AG04449 (cell line): Measurements from ENCODE around the gene SPECC1.
A peak's percentile ranks its signal among the peaks of the same experiment; 100 is the strongest.

Source experiments
- CTCF ChIA-PET: fragments of 350-600 bp; formaldehyde crosslinking; extraction: SDS; loops from one replicate; lab custom pipeline; 2021; ENCODE audit warnings: antibody characterized with exemption; lab: Yijun Ruan, JAX
- POLR2A ChIA-PET: fragments of 400-600, 350-600 bp; formaldehyde crosslinking; extraction: SDS; loops from one replicate; lab custom pipeline; 2020; ENCODE audit warnings: antibody characterized with exemption, inconsistent platforms; lab: Yijun Ruan, JAX
- DNase-seq: peaks from one replicate; pipeline ENCODE4 v3.0.0-alpha.2; 2010; ENCODE audit warnings: low read depth, low spot score
- H3K4me3 ChIP-seq: 2 replicates; pipeline ENCODE4 v1.5.1; 2011; ENCODE audit warnings: low read depth, mild to moderate bottlenecking, control low read depth, low read length
- TF ChIP-seq, protein P1 (sequence below): IDR thresholded peaks from one replicate; pipeline ENCODE4 v1.5.1; 2011; ENCODE audit warnings: mild to moderate bottlenecking, moderate library complexity, low read length, control low read depth, inconsistent platforms; ENCODE audit not compliant: insufficient read depth; ENCODE audit errors: missing control alignments

Gene SPECC1

DNA sequence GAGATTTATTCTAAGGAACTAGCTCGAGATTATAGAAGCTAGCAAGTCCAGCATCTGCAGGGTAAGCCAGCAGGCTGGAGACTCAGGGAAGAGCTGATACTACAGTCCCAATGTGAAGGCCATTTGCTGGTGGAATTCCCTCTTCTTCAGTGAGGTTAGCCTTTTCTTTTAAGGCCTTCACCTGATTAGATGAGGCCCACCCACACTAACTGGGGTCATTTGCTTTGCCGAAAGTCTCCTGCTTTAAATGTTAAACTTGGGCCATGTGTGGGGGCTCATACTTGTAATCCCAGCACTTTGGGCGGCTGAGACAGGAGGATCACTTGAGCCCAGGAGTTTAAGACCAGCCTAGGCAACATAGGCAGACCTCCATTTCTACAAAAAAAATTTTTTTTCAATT, 289.9 kb downstream of the SPECC1 start:
- ChIA-PET CTCF (no interaction called here), POLR2A (no interaction called here)
- TF ChIP-seq, protein P1, sequence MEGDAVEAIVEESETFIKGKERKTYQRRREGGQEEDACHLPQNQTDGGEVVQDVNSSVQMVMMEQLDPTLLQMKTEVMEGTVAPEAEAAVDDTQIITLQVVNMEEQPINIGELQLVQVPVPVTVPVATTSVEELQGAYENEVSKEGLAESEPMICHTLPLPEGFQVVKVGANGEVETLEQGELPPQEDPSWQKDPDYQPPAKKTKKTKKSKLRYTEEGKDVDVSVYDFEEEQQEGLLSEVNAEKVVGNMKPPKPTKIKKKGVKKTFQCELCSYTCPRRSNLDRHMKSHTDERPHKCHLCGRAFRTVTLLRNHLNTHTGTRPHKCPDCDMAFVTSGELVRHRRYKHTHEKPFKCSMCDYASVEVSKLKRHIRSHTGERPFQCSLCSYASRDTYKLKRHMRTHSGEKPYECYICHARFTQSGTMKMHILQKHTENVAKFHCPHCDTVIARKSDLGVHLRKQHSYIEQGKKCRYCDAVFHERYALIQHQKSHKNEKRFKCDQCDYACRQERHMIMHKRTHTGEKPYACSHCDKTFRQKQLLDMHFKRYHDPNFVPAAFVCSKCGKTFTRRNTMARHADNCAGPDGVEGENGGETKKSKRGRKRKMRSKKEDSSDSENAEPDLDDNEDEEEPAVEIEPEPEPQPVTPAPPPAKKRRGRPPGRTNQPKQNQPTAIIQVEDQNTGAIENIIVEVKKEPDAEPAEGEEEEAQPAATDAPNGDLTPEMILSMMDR, result no peak
- no peak overlapping the region for H3K4me3 ChIP-seq
- no peak for DNase-seq

DNA sequence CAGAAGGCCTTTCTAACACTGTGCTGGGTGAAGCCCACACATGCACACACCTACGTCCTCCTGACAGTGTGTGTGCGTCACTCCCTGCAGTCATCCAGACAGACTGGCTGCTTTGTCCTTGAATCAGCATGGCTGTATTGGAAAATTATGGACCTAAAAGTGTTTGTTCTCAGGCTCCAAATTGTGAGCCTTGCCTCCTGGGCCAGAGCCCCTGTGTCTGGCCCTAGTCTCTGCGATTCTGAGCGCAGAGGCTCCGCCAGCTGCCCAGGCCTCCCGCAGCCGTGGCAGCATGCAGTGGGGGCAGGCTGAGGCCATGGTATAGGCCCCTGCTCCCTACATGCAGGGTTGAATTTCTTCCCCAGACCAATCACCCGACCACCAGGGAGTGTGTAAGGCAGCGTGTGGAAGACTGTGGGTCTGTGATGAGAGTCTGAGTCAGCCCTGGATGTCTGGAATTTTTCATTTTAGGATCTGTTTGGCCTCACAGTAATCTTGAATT, 291.3 kb downstream of the SPECC1 start:
- TF ChIP-seq, protein P1, result no peak
- peak; percentile 9 for DNase-seq
- H3K4me3 ChIP-seq, result no peak overlapping the region
- ChIA-PET POLR2A (no interaction called here), CTCF (no interaction called here)

DNA sequence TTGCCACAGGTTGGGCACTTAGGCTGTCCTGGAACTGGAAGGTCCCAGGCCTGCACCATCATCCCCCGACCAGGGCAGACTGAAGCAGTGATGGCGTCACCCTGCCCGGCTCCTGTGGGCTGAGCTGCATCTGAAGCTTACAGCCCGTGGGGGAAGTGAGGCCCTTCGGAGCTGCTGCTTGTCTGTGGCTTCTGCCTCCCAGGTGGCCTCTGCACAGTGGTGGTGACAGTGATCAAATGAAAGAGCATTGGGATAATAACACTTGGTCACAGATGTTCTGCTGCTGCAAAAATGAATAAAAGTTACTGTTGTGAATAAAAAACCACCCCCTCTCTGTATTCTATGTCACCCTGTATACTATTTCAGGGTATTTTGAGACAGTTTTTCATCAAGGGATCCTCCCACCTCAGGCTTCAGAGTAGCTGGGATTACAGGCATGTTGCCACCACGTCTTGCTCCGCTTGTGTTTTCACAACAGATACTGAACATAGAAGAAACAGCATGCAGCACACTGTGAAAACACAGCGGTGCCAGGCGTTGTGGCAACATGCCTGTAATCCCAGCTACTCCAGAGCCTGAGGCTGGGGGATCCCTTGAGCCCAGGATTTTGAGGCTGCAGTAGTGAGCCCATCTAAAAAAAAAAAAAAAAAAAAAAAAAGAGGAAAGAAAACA, 293.2 kb downstream of the SPECC1 start:
- POLR2A ChIA-PET, result no interaction called here
- no peak overlapping the region for H3K4me3 ChIP-seq
- CTCF ChIA-PET, result interaction anchor here (1.1 to 1.3 kb wide), 2 partner anchors 12 to 75 kb away, joined by 3 read pairs; no protein-coding TSS in a partner anchor
- DNase-seq, result no peak
- TF ChIP-seq, protein P1, result no peak

DNA sequence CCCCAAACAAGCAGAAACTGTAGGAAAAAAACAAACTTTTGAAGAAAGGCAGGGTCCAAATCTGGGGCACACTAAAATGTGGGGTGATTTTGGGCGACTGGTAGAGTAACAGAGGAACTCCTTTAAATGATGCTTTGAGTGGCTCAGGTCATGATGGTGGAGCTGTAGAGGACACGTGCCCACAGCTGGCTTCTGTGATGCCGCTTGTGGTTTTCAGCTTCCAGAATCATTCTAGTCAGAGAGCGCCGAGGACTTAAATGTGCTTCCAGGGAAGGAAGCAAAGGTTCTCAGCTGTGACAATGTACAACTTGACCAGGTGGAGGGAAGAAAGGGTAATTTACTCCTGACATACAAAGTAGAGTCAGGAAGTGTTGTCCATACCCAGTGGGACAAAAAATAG, 295.8 kb downstream of the SPECC1 start:
- TF ChIP-seq, protein P1, result no peak
- ChIA-PET POLR2A (no interaction called here), CTCF (no interaction called here)
- no peak overlapping the region for H3K4me3 ChIP-seq
- DNase-seq, result no peak

DNA sequence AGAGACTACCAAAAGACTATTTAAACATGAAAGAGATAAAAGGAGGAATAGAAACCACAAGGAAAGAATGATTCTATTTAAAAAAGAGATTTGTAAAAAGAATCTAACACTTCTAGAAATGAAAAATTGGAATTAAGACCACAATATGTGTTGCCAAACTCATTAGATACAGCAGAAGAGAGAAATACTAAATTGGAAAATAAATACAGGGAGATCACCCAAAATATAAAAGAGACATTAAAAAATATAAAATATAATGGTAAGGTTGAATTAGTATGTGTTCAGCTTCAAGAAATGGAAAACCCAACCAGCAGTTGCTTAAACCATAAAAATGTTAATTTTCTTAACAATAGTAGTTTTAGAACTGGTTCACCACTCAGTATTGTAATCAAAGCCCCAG, 297.8 kb downstream of the SPECC1 start:
- DNase-seq, result no peak
- TF ChIP-seq, protein P1, result no peak
- no peak overlapping the region for H3K4me3 ChIP-seq
- CTCF ChIA-PET, result no interaction called here
- POLR2A ChIA-PET, result no interaction called here

DNA sequence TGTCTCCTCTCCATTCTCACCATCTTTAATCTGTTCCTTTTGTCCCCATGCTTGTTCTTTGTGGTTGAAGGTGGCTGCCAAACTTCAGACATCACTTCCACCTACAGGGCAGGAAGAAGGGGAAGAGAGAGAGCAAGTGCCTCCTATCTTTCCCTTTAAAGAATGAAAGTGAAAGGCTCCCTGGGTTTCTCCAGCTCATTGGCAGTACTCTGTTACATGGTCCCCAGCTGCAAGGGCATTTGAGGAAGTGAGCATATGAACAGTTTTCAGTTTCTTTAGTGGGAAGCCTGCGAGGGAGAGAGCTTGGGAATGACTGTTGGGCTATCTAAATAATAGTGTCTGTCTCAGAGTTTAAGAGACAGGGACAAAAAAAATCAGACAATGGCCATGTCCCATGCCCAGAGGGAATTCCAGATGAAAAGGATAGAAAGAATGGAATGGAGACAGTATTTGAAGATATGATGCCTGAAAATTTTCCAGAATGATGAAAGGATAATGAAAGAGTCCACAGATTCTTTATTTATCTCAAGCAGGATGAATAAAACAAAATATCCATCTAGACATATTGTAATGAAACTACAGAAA, 298.3 kb downstream of the SPECC1 start:
- ChIA-PET CTCF (no interaction called here), POLR2A (no interaction called here)
- H3K4me3 ChIP-seq, result no peak overlapping the region
- TF ChIP-seq, protein P1, result no peak
- DNase-seq, result no peak
